GM10266 (cell line): ENCODE measurements around the gene ZSWIM9.
A peak's percentile ranks its signal among the peaks of the same experiment; 100 is the strongest.

ENCODE experiments used
- DNase-seq: peaks from one replicate; pipeline ENCODE4 v3.0.0; 2012; ENCODE audit errors: extremely low spot score
- TF ChIP-seq, protein P1 (sequence below): IDR thresholded peaks from 2 replicates; pipeline ENCODE4 v1.5.1; 2012; ENCODE audit warnings: mild to moderate bottlenecking, low read depth; ENCODE audit not compliant: control insufficient read depth, insufficient read depth; ENCODE audit errors: missing control alignments

Gene ZSWIM9

DNA sequence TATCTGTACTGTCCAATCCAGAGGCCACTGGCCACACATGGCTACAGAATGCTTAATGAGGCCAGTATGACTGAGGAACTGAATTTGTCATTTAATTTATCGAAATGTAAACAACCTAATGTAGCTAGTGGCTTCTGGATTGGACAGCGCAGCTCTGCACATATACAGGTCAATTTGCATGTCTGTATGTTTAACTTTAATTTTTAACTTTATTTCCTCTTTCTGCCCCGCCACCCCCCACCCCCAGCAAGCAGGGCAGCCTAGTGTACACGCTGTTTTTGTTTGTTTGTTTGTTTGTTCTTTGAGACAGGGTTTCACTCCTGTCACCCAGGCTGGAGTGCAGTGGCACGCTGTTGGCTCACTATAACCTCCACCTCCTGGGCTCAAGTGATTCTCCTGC, 15.5 kb downstream of the ZSWIM9 start:
- TF ChIP-seq, protein P1, sequence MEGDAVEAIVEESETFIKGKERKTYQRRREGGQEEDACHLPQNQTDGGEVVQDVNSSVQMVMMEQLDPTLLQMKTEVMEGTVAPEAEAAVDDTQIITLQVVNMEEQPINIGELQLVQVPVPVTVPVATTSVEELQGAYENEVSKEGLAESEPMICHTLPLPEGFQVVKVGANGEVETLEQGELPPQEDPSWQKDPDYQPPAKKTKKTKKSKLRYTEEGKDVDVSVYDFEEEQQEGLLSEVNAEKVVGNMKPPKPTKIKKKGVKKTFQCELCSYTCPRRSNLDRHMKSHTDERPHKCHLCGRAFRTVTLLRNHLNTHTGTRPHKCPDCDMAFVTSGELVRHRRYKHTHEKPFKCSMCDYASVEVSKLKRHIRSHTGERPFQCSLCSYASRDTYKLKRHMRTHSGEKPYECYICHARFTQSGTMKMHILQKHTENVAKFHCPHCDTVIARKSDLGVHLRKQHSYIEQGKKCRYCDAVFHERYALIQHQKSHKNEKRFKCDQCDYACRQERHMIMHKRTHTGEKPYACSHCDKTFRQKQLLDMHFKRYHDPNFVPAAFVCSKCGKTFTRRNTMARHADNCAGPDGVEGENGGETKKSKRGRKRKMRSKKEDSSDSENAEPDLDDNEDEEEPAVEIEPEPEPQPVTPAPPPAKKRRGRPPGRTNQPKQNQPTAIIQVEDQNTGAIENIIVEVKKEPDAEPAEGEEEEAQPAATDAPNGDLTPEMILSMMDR, result no peak
- no peak for DNase-seq

GRCh38 chr19:48186541-48186991, 16.1 kb downstream of the ZSWIM9 start:
- TF ChIP-seq, protein P1, result no peak
- DNase-seq, result peak; percentile 47

- DNase-seq, result no peak
- TF ChIP-seq, protein P1, result no peak
Measured at GRCh38 chr19:48190288-48190884, 19.9 kb downstream of the ZSWIM9 start.

GRCh38 chr19:48190885-48191284, 20.4 kb downstream of the ZSWIM9 start:
- DNase-seq, result no peak
- TF ChIP-seq, protein P1, result no peak

GRCh38 chr19:48192750-48193149, 22.3 kb downstream of the ZSWIM9 start:
- TF ChIP-seq, protein P1, result no peak
- no peak for DNase-seq

- TF ChIP-seq, protein P1, result peak; percentile 23
- peak; percentile 58 for DNase-seq
Measured at GRCh38 chr19:48194041-48194843, 23.8 kb downstream of the ZSWIM9 start.
